ENCODE results near the gene EXOSC3. TPM values are rescaled to one million over a fixed set of nuclear protein-coding genes. Genes with fewer than 3 reads are reported as not detected.

The EXOSC3 gene
- total and polyA plus RNA-seq, 2 of the 13 experiments (the other 11 are each of a cell fraction or from before 2014, with no cell fraction given), result 17.5 to 68.7 TPM

DNA sequence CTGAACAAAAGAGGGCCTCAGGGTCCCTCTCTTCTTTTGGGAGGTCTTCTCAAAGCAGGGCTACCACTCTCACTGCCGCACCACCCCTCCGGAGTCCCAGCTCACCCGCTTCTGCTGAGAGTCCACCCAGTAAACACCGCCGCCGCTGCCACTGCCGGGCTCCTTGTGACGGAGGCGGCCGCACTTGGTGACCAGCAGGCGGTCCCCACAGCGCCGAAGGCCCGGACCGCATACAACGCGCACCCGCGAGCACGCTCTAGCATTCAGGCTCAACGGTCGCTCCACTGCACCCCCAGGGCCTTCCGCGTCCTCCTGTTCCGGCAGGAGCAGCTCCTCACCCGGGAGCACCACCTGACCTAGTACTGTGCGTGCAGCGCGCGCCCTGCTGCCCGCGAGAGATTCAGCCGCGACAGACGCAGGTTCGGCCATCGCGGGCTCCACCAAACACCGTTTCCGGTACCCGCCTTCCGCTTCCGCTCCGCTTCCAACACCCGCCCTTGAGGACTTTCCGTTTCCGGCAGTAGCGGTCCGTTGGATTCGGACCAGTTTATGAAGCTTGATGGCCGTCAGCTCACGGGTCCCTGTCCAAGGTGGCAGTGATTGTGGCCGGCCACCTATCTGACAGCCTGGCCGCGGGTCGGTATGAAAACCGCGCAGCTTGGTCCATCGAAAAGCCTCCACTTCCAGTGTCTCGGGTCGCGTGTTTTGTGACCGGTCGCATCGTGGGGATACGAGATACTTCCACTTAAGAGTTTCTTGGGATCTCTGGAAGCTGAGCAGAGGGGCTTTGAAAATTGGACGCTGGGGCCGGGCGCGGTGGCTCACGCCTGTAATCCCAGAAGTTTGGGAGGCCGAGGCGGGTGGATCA, at the start of gene EXOSC3 (continued):
- TF ChIP-seq ZNF451 (CRISPR knock-in tag; IDR thresholded peaks at IDR 0.05) (no peak; the same call in 1 of the 2 replicates), ZNF136 (CRISPR knock-in tag; IDR thresholded peaks at IDR 0.05; ENCODE audit: low read depth) (no peak), ZMAT3 (CRISPR knock-in tag; conservative IDR thresholded peaks at IDR 0.05) (peak; percentile 78; the same call in 1 of the 2 replicates), MIER3 (CRISPR knock-in tag; IDR thresholded peaks at IDR 0.05; ENCODE audit: borderline replicate concordance) (peak; percentile 82), ZFP62 (CRISPR knock-in tag; IDR thresholded peaks at IDR 0.05) (no peak), ONECUT2 (CRISPR knock-in tag; IDR thresholded peaks at IDR 0.05) (no peak), ZNF619 (CRISPR knock-in tag; IDR thresholded peaks at IDR 0.05) (0 out of 2 replicates have a peak, but pooled peaks have one; percentile 57), HNRNPLL (IDR thresholded peaks at IDR 0.05; ENCODE audit: low read depth, low read length, poor library complexity, severe bottlenecking) (peak; percentile 87), PCBP2 (optimal IDR thresholded peaks at IDR 0.05; ENCODE audit: low read depth, low read length, poor library complexity, severe bottlenecking) (no peak), CBX1 (IDR thresholded peaks at IDR 0.05; ENCODE audit: low read depth) (no peak), ZNF75D (CRISPR knock-in tag; IDR thresholded peaks at IDR 0.05; ENCODE audit: borderline replicate concordance) (no peak), ZNF556 (CRISPR knock-in tag; IDR thresholded peaks at IDR 0.05; ENCODE audit: borderline replicate concordance) (peak; percentile 69; the same call in 1 of the 2 replicates), HES4 (CRISPR knock-in tag; IDR thresholded peaks at IDR 0.05; ENCODE audit: borderline replicate concordance) (0 out of 2 replicates have a peak, but pooled peaks have one; percentile 72), ISX (CRISPR knock-in tag; conservative IDR thresholded peaks at IDR 0.05) (no peak)
- TF ChIP-seq, protein P1, sequence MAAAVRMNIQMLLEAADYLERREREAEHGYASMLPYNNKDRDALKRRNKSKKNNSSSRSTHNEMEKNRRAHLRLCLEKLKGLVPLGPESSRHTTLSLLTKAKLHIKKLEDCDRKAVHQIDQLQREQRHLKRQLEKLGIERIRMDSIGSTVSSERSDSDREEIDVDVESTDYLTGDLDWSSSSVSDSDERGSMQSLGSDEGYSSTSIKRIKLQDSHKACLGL (CRISPR knock-in tag; IDR thresholded peaks at IDR 0.05), result peak; percentile 68
- TF ChIP-seq, protein P2, sequence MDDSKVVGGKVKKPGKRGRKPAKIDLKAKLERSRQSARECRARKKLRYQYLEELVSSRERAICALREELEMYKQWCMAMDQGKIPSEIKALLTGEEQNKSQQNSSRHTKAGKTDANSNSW (CRISPR knock-in tag; IDR thresholded peaks at IDR 0.05; ENCODE audit: borderline replicate concordance), result peak; percentile 42; the same call in 1 of the 2 replicates
- TF ChIP-seq, protein P3, sequence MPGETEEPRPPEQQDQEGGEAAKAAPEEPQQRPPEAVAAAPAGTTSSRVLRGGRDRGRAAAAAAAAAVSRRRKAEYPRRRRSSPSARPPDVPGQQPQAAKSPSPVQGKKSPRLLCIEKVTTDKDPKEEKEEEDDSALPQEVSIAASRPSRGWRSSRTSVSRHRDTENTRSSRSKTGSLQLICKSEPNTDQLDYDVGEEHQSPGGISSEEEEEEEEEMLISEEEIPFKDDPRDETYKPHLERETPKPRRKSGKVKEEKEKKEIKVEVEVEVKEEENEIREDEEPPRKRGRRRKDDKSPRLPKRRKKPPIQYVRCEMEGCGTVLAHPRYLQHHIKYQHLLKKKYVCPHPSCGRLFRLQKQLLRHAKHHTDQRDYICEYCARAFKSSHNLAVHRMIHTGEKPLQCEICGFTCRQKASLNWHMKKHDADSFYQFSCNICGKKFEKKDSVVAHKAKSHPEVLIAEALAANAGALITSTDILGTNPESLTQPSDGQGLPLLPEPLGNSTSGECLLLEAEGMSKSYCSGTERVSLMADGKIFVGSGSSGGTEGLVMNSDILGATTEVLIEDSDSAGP (CRISPR knock-in tag; IDR thresholded peaks at IDR 0.05; ENCODE audit: borderline replicate concordance), result peak; percentile 92
- TF ChIP-seq, protein P4, sequence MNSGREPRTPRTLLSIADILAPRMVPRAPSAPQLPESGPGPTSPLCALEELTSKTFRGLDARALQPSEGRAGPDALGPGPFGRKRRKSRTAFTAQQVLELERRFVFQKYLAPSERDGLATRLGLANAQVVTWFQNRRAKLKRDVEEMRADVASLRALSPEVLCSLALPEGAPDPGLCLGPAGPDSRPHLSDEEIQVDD (CRISPR knock-in tag; IDR thresholded peaks at IDR 0.05; ENCODE audit: borderline replicate concordance), result no peak
- TF ChIP-seq, protein P5, sequence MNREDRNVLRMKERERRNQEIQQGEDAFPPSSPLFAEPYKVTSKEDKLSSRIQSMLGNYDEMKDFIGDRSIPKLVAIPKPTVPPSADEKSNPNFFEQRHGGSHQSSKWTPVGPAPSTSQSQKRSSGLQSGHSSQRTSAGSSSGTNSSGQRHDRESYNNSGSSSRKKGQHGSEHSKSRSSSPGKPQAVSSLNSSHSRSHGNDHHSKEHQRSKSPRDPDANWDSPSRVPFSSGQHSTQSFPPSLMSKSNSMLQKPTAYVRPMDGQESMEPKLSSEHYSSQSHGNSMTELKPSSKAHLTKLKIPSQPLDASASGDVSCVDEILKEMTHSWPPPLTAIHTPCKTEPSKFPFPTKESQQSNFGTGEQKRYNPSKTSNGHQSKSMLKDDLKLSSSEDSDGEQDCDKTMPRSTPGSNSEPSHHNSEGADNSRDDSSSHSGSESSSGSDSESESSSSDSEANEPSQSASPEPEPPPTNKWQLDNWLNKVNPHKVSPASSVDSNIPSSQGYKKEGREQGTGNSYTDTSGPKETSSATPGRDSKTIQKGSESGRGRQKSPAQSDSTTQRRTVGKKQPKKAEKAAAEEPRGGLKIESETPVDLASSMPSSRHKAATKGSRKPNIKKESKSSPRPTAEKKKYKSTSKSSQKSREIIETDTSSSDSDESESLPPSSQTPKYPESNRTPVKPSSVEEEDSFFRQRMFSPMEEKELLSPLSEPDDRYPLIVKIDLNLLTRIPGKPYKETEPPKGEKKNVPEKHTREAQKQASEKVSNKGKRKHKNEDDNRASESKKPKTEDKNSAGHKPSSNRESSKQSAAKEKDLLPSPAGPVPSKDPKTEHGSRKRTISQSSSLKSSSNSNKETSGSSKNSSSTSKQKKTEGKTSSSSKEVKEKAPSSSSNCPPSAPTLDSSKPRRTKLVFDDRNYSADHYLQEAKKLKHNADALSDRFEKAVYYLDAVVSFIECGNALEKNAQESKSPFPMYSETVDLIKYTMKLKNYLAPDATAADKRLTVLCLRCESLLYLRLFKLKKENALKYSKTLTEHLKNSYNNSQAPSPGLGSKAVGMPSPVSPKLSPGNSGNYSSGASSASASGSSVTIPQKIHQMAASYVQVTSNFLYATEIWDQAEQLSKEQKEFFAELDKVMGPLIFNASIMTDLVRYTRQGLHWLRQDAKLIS (CRISPR knock-in tag; IDR thresholded peaks at IDR 0.05), result peak; percentile 35; the same call in 1 of the 2 replicates
- TF ChIP-seq, protein P6, sequence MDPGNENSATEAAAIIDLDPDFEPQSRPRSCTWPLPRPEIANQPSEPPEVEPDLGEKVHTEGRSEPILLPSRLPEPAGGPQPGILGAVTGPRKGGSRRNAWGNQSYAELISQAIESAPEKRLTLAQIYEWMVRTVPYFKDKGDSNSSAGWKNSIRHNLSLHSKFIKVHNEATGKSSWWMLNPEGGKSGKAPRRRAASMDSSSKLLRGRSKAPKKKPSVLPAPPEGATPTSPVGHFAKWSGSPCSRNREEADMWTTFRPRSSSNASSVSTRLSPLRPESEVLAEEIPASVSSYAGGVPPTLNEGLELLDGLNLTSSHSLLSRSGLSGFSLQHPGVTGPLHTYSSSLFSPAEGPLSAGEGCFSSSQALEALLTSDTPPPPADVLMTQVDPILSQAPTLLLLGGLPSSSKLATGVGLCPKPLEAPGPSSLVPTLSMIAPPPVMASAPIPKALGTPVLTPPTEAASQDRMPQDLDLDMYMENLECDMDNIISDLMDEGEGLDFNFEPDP (CRISPR knock-in tag; conservative IDR thresholded peaks at IDR 0.05), result 0 out of 2 replicates have a peak, but pooled peaks have one; percentile 60
